OCI-LY7 (cell line): Measurements from ENCODE around the gene RARA. TPM values are rescaled to one million over a fixed set of nuclear protein-coding genes. Genes with fewer than 3 reads are reported as not detected.

Experiments
- BruUV-seq: library from RNA; stranded (reverse); fragments of 400-500 nt; replicated peaks from 2 replicates; lab custom pipeline; 2021; lab: Mats Ljungman, UMichigan
- CTCF ChIA-PET: fragments of 300-600 bp; sonication (Branson Sonifier 250); formaldehyde crosslinking; loops from one replicate; lab custom pipeline; 2022; ENCODE audit warnings: antibody characterized with exemption; ENCODE audit not compliant: unreplicated experiment; lab: Charles Lee
- POLR2A ChIA-PET: fragments of 300-600 bp; sonication (Branson Sonifier 250); formaldehyde crosslinking; loops from one replicate; lab custom pipeline; 2022; ENCODE audit warnings: antibody characterized with exemption; lab: Charles Lee
- DNase-seq: peaks from one replicate; pipeline ENCODE4 v3.0.0-alpha.2; 2015; ENCODE audit warnings: low spot score
- H2AFZ ChIP-seq: fragments of 200-600 bp; sonication (generic), shearing (Covaris generic); 2 replicates; pipeline ENCODE4 v1.6.1; 2014; ENCODE audit warnings: mild to moderate bottlenecking, antibody characterized with exemption, low read length, moderate library complexity
- H3K27ac ChIP-seq: fragments of 200-600 bp; sonication (generic); 2 replicates; pipeline ENCODE4 v1.5.1; 2014; ENCODE audit warnings: mixed run types, low read depth, mild to moderate bottlenecking, moderate library complexity, low read length, inconsistent platforms; ENCODE audit not compliant: poor library complexity, severe bottlenecking
- H3K36me3 ChIP-seq: fragments of 200-600 bp; sonication (generic); 2 replicates; pipeline ENCODE4 v1.6.1; 2014; ENCODE audit warnings: mild to moderate bottlenecking, antibody characterized with exemption, low read length, moderate library complexity, mixed read lengths; ENCODE audit not compliant: insufficient read depth
- H3K4me1 ChIP-seq: fragments of 200-600 bp; sonication (generic); 2 replicates; pipeline ENCODE4 v1.5.1; 2014; ENCODE audit warnings: mild to moderate bottlenecking, low read length; ENCODE audit not compliant: insufficient read depth, poor library complexity, severe bottlenecking
- H3K4me2 ChIP-seq: fragments of 200-600 bp; sonication (generic); 2 replicates; pipeline ENCODE4 v1.6.1; 2014; ENCODE audit warnings: mild to moderate bottlenecking, low read length
- H3K4me3 ChIP-seq: fragments of 200-600 bp; sonication (generic); 2 replicates; pipeline ENCODE4 v1.5.1; 2014; ENCODE audit warnings: mild to moderate bottlenecking, low read depth, low read length; ENCODE audit not compliant: poor library complexity, severe bottlenecking
- H3K79me2 ChIP-seq: fragments of 200-600 bp; sonication (generic); 2 replicates; pipeline ENCODE4 v1.6.1; 2016; ENCODE audit warnings: low read depth, mild to moderate bottlenecking, low read length, moderate library complexity, mixed read lengths; ENCODE audit not compliant: insufficient read depth
- H3K9me2 ChIP-seq: fragments of 200-600 bp; sonication (generic); 2 replicates; pipeline ENCODE4 v1.6.1; 2016; ENCODE audit warnings: mild to moderate bottlenecking, low read length, mixed read lengths; ENCODE audit not compliant: insufficient read depth
- H3K9me3 ChIP-seq: fragments of 200-600 bp; sonication (generic); 2 replicates; pipeline ENCODE4 v1.6.1; 2014; ENCODE audit warnings: mild to moderate bottlenecking, mixed run types, low read length, mixed read lengths
- H4K20me1 ChIP-seq: fragments of 200-600 bp; sonication (generic); 2 replicates; pipeline ENCODE4 v1.6.1; 2014; ENCODE audit warnings: mild to moderate bottlenecking, antibody characterized with exemption, low read length, moderate library complexity, mixed read lengths; ENCODE audit not compliant: insufficient read depth
- EZH2phosphoT487 ChIP-seq: fragments of 200-600 bp; sonication (generic); IDR thresholded peaks from 2 replicates; pipeline ENCODE4 v1.6.1; 2018; ENCODE audit warnings: low read depth, borderline replicate concordance, mild to moderate bottlenecking, mixed run types, antibody characterized with exemption, low read length, moderate library complexity, mixed read lengths
- intact Hi-C: fragments of 100-400 bp; cut with micrococcal nuclease; formaldehyde crosslinking; loops from one replicate; pipeline ENCODE4 v1.10.0; 2022; ENCODE audit not compliant: unreplicated experiment
- total RNA-seq, 2 experiments: library from RNA; depleted of rRNA in 1 of 2; stranded (reverse); fragments of >200 nt in 1 of 2; shearing (Covaris generic) in 1 of 2; gene quantifications; 2 replicates each; pipeline ENCODE4 v1.2.3, GENCODE V29; 2014 to 2022
- TF ChIP-seq, protein P1 (sequence below): fragments of 200-600 bp; sonication (generic); conservative IDR thresholded peaks from 2 replicates; pipeline ENCODE4 v1.5.1; 2014; ENCODE audit warnings: mild to moderate bottlenecking, antibody characterized with exemption, low read length, moderate library complexity, mixed read lengths

The RARA gene
- total RNA-seq, 2 experiments from 2014 or later: 3.1 to 8.6 TPM

DNA sequence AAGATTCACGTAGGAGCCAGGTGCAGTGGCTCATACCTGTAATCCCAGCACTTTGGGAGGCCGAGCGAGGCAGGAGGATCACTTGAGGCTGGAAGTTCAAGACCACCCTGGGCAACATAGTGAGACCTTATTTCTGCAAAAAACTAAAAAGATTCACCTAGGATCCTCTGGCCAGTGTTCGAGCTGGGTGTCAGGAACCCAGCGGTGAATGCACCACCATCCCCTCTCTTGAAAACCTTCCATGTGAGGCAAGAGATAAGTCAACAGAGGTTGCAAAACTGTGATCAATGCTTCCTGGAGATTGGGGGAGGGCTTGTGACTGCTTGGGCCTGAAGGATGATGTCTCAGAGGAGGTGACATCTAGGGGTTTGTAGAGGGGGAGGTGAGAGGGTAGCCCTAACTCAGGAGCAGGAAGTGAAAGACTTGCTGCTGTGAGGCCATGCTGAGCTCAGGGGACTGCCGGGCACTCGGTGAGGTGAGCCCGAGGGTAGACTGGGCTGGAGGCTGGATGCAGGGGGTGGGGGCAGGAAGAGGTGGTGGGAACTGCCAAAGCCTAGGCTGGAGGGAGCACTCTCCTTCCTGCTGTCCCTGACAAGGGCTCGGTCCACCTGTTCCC is 43.9 kb downstream of the RARA start:
- H3K79me2 ChIP-seq: no peaks in the 10 kb centered on the region
- H3K27ac ChIP-seq: no peak overlapping the region
- intact Hi-C loops: no loop called here
- H4K20me1 ChIP-seq: no peaks in the 10 kb centered on the region
- no peak overlapping the region for H3K4me2 ChIP-seq
- CTCF ChIA-PET: interaction anchor here (0.6 kb wide), 1 partner anchor 39 kb away, joined by 3 read pairs; no protein-coding TSS in a partner anchor
- H3K9me2 ChIP-seq: no peaks in the 10 kb centered on the region
- POLR2A ChIA-PET: no interaction called here
- H3K9me3 ChIP-seq: no peaks in the 10 kb centered on the region
- peaks cover 8% of the 10 kb centered on the region for H3K4me1 ChIP-seq
- BruUV-seq: no TSS peak
- no peaks in the 10 kb centered on the region for H3K36me3 ChIP-seq
- H2AFZ ChIP-seq: no peak overlapping the region
- no peak for DNase-seq
- no peak for TF ChIP-seq EZH2phosphoT487
- TF ChIP-seq, protein P1, sequence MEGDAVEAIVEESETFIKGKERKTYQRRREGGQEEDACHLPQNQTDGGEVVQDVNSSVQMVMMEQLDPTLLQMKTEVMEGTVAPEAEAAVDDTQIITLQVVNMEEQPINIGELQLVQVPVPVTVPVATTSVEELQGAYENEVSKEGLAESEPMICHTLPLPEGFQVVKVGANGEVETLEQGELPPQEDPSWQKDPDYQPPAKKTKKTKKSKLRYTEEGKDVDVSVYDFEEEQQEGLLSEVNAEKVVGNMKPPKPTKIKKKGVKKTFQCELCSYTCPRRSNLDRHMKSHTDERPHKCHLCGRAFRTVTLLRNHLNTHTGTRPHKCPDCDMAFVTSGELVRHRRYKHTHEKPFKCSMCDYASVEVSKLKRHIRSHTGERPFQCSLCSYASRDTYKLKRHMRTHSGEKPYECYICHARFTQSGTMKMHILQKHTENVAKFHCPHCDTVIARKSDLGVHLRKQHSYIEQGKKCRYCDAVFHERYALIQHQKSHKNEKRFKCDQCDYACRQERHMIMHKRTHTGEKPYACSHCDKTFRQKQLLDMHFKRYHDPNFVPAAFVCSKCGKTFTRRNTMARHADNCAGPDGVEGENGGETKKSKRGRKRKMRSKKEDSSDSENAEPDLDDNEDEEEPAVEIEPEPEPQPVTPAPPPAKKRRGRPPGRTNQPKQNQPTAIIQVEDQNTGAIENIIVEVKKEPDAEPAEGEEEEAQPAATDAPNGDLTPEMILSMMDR: no peak
- H3K4me3 ChIP-seq: no peak overlapping the region

DNA sequence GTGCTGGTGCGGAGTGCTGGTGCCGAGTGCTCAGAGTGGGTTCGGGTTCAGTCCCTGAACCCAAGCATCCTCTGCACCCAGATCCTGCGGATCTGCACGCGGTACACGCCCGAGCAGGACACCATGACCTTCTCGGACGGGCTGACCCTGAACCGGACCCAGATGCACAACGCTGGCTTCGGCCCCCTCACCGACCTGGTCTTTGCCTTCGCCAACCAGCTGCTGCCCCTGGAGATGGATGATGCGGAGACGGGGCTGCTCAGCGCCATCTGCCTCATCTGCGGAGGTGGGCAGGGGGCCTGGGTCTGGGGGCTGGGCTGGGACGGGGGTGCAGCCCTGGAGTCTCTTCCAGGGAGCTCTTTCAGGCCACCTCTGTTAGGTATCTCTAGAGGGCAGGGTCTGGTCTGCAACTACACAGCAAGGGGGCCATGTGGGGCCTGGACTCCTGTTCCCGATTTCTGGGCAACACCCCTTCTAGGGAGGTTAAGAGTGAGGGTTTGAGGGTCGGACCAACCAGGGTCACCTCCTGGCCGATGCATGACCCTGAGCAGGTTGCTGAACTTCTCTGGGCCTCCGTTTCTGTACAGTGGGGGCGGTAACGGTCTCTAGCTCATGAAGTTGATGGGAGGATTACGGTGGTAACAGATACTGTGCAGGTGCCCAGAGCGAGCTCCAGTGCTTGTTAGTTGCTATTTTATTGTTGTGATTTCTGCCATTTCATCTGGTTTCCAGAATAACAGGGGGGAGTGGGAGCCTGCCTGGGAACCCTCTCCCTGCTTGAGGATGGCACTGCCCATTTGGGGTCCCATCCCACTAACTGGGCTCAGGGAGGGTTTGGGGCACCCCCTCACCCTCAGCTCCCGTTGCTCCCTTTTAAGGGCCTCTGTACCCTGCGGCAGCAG is 45.5 kb downstream of the RARA start:
- Histone ChIP-seq H3K4me1 (peaks cover 8% of the 10 kb centered on the region), H3K36me3 (no peaks in the 10 kb centered on the region), H3K9me2 (no peaks in the 10 kb centered on the region), H3K9me3 (no peaks in the 10 kb centered on the region), H3K4me3 (no peak overlapping the region), H3K27ac (no peak overlapping the region), H3K4me2 (no peak overlapping the region), H4K20me1 (no peaks in the 10 kb centered on the region), H3K79me2 (no peaks in the 10 kb centered on the region), H2AFZ (no peak overlapping the region)
- no TSS peak for BruUV-seq
- CTCF ChIA-PET: interaction anchor here (1.0 to 1.4 kb wide), 2 partner anchors 13 to 47 kb away, joined by 3 to 4 read pairs; no protein-coding TSS in a partner anchor
- TF ChIP-seq EZH2phosphoT487: no peak
- TF ChIP-seq, protein P1: no peak
- DNase-seq: no peak
- intact Hi-C loops: loop anchor here (1.0 to 5.0 kb wide), 4 partner anchors 51 to 152 kb away; partner anchors contain the start of genes IGFBP4 and TOP2A
- POLR2A ChIA-PET: no interaction called here
